DMS114 treated with DMSO at 0.1 percent for 48 hours (cell line): ENCODE measurements around the gene MID1.

ENCODE experiments used
- DNase-seq: peaks from one replicate; lab custom pipeline; 2025; ENCODE audit not compliant: unreplicated experiment; lab: John Stamatoyannopoulos, UW

MID1 gene

GRCh38 chrX:10534611-10535010 lies 85.8 kb downstream of the MID1 start:
- DNase-seq = no peak

- DNase-seq = no peak
Observed at GRCh38 chrX:10533696-10534365, 86.6 kb downstream of the MID1 start.

GRCh38 chrX:10531927-10532326 lies 88.5 kb downstream of the MID1 start:
- DNase-seq = no peak

- DNase-seq = no peak
Observed at GRCh38 chrX:10529344-10529743, 91.0 kb downstream of the MID1 start.

- DNase-seq = no peak
Observed at GRCh38 chrX:10526451-10526850, 93.9 kb downstream of the MID1 start.

GRCh38 chrX:10525381-10526120 lies 94.8 kb downstream of the MID1 start:
- DNase-seq = no peak

GRCh38 chrX:10524578-10524977 lies 95.8 kb downstream of the MID1 start:
- DNase-seq = no peak

GRCh38 chrX:10519761-10520160 lies 100.6 kb downstream of the MID1 start:
- no peak for DNase-seq

- no peak for DNase-seq
Observed at GRCh38 chrX:10519278-10519677, 101.1 kb downstream of the MID1 start.

GRCh38 chrX:10518073-10518472 lies 102.3 kb downstream of the MID1 start:
- no peak for DNase-seq

GRCh38 chrX:10516781-10517322 lies 103.5 kb downstream of the MID1 start:
- DNase-seq = no peak

GRCh38 chrX:10514891-10515290 lies 105.5 kb downstream of the MID1 start:
- DNase-seq = no peak

- DNase-seq = no peak
Observed at GRCh38 chrX:10513974-10514373, 106.4 kb downstream of the MID1 start.

GRCh38 chrX:10512741-10513140 lies 107.6 kb downstream of the MID1 start:
- DNase-seq = no peak

- DNase-seq = no peak
Observed at GRCh38 chrX:10512258-10512657, 108.1 kb downstream of the MID1 start.

GRCh38 chrX:10509397-10509796 lies 111.0 kb downstream of the MID1 start:
- no peak for DNase-seq

GRCh38 chrX:10508891-10509290 lies 111.5 kb downstream of the MID1 start:
- no peak for DNase-seq

- DNase-seq = no peak
Observed at GRCh38 chrX:10507876-10508275, 112.5 kb downstream of the MID1 start.

GRCh38 chrX:10507181-10507580 lies 113.2 kb downstream of the MID1 start:
- DNase-seq = no peak

- no peak for DNase-seq
Observed at GRCh38 chrX:10506781-10507180, 113.6 kb downstream of the MID1 start.

- no peak for DNase-seq
Observed at GRCh38 chrX:10505726-10506125, 114.7 kb downstream of the MID1 start.

GRCh38 chrX:10502961-10503360 lies 117.4 kb downstream of the MID1 start:
- DNase-seq = no peak
